SKM-1 (cell line): ENCODE measurements around the gene GNG7.
"Not testable (repeated sequence)": the region's sequence is repeated elsewhere in the genome, so short reads cannot be mapped to it uniquely, and the experiment has no call there.

Experiments
- DNase-seq: peaks from one replicate; lab custom pipeline; 2025; ENCODE audit not compliant: unreplicated experiment; lab: John Stamatoyannopoulos, UW

GNG7 gene

DNA sequence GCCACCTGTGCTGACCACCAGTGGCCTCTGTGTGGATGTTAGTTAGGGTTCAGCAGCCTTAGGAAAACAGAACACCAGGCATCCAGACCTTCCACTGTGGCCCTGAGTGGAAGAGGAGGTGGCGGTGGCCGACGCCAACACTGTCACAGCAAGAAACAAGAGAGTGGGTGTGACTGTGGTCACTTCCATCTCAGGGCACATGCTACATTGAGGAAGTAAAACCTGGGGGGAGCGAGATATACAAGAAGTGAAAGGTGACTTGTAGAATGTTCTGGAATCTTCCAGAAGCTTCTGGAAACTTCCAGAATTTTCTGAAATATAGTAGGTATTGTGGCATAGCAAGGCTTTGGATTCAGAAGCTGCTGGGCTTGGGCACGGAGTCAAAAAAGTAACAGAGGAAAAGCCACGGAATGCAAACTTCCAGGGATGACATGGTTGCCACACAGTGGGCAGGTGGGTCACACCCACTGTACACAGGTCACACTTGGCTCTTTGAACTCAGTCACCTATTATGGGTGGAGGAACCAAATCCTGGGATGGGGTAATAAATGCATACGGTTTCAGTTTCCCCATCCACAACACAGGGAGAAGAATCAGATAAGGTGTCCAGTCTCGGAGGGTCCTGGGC lies 24.3 kb downstream of the GNG7 start:
- no peak for DNase-seq

DNA sequence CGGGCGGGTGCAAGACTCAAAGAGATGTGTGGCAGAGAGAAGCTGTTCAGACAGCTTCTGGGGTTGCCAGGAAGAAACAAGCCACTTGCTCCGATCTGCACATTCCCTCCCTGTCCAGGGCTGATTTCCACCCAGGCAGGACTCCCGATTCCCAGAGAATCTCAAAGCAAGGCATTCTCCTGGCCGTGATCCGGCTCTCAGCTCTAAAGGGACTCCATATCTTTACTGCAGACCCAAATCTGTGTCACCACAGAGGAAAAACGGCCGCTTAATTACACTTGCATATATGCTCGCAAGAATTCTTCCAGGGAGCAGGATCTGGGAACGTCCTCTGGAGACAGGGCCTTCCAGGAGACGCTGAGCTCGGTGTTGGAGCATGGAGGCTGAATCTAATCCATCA lies 25.7 kb downstream of the GNG7 start:
- DNase-seq: no peak

DNA sequence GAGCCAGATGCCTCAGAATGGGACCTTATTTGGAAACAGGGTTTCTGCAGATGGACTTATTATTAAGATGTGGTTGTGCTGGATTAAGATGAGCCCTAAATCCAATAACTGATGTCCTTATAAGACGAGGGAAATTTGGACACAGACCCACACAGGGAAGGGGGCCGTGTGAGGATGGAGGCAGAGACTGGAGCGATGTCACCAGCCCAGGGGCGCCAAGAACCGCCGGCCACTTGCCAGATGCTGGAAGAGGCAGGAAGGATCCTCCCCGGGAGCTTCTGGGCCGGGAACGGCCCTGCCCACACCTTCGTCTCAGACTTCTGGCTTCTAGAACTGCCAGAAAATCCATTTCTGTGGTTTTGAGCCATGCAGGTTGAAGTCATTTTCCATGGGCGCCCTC lies 26.6 kb downstream of the GNG7 start:
- no peak for DNase-seq

- DNase-seq: no peak
Measured at GRCh38 chr19:2670217-2670616, 32.3 kb downstream of the GNG7 start.

GRCh38 chr19:2668175-2668763 lies 34.2 kb downstream of the GNG7 start:
- no peak for DNase-seq

DNA sequence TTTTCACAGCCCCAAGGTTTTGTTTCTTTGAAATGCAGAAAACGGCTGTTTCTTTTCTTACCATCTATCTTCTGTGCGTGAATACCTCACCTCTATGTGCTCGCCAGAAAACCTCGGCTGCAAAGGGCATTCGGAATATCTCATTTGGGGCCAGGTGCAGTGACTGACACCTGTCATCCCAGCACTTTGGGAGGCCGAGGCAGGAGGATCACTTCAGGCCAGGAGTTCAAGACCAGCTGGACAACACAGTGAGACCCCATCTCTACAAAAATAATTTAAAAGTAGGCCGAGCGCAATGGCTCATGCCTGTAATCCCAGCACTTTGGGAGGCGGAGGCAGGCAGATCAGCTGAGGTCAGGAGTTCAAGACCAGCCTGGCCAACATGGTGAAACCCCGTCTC lies 35.1 kb downstream of the GNG7 start:
- DNase-seq: not testable (repeated sequence)

GRCh38 chr19:2666344-2666994 lies 36.0 kb downstream of the GNG7 start:
- DNase-seq: no peak

DNA sequence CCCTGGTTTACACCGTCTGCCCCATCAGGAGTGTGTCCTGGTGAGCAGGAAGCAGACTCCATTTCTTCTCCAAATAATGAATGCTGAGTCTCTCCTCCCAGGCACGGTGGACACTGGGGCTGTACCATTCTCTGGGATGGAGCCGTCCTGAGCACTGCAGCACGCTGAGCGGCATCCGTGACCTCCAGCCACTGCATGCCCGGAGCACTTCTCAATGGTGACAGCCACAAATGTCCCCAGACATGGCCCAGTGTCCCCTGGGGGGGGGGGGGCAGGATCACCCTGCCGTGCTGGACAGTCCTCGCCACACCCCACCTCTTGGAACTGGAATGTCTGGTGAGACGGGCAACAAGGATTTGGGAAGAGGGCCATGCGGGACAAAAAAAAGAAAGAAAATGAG lies 37.4 kb downstream of the GNG7 start:
- DNase-seq: no peak

DNA sequence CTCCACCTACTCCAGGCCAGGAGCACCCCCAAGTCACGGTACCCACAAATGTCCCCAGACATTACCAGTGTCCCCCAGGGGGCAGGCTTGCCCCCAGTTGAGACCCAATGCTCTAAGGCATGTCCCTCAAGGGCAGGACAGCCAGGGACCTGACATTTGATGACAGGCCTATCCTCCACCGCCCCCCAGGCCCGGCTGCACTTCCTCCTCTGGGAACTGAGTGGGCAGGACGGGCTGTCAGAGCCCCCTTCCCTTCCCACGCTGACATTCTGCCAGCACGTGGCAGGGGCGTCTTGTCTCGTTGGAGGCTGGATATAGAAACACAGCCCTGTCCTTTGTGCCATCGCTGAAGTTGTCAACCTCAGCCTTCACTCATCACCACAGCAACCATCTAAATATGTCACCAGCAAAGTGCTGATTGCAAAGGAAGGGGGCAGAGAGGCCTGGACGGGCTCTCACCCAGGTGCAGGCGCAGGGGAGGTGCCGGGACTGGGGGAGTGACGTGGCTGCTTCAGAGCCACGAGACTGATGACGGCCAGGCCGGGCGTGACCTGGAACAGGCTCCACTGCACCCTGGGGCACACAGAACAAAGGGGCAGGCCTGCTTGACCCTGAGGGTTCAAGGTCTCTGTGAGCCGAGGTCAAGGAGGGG lies 38.4 kb downstream of the GNG7 start:
- no peak for DNase-seq

DNA sequence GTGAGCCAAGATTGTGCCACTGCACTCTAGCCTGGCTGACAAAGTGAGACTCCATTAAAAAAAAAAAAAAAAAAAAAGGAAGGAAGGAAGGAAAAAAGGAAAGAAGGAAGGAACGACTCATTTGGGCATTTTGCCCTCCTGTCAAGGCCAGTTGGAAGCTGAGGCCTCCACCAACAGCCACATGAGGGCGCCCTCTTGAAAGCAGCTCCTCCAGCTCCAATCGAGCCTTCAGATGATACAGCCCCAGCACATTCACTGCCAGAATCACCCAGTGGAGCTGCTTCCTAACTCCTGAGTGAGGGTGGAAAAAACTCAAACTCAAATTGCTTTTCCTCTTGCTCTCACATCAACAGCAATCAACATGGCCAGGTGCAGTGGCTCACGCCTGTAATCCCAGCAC lies 40.9 kb downstream of the GNG7 start:
- DNase-seq: no peak

DNA sequence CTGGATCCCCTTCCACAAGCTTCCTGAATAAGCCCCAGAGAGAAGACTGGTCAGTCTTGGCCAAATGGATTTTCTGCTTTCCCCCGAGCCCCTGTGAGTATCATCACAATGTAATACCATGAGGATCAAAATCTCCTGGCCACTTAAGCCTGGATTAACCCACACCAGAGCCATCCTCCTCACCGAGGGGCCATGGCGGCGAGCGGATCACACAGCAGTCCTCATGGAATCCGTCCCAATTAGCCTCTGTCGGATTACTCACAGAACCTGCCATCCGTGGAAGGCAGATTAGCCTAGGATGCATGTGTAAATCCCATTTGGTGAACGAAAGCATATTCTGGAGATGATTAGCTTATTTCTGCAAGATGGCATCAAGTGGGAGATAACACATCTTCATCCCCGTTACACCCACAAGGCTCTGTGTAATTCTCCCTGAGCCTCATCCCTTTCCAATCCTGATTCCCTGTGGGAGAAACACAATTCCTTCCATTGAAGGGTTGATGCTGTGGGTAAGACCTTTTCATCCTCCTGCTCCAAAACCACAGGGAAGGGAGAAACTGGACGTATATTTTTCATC lies 42.5 kb downstream of the GNG7 start:
- no peak for DNase-seq

- no peak for DNase-seq
Measured at GRCh38 chr19:2656533-2656932, 46.0 kb downstream of the GNG7 start.

DNA sequence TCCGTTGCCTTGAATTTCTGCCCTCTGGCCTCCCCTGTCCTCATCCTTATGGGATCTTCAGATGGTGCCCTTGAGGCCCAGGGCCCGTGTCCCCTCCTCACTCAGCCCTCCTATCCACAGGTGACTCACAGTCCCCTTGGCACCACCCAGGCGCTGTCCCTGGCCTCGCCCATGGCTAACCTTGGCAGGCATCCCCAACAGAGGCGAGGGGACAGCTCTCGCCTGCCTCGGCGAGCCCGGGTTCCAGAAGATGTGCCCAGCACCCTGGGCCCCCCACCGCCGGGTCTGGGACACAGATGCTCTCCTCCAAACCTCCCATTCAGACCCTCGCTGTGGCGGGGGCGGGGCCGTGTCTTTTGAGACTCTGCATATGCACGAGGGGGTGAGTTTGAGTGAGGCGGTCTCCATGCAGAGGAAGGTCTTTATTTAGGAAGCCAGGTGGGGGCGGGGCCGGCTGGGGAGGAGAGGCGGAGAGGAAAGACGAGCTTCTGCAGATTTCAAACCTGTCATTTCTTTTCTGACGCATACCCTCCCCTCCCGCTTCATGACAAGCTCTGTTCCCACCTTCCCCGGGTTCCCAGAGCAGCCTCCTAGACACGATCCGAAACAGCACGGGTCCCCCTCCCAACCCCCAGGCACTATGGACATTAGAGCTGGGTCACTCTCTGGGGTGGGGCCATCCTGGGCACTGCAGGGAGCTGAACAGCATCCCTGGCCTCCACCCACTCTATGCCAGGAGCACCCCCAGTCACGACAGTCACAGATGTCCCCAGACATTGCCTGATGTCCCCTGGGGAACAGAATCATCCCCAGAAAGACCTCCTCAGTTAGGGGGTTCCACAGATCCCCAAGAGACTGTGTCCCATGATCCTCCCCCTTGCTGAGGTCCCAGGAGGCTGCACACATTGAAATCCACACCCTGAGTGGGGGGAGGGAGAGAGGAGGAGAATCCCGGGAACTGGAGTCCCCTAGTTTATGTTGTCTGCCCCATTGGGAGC lies 48.5 kb downstream of the GNG7 start:
- DNase-seq: no peak

DNA sequence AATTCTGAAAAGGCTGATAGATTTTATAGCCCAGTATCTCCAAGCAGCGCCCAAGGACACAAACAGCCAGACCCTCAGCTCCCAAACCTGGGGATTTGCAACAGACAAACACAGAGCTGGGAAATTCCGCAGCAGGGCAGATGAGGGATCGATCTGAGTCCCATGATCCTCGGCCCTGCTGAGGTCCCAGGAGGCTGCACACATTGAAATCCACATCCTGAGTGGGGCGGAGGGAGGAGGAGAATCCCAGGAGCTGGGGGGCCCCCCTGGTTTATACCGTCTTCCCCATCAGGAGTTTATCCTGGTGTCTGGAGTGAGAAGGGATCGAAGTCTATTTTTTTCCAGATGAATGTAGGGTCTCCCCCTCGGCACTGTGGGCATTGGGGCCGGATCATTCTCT lies 49.3 kb downstream of the GNG7 start:
- no peak for DNase-seq

DNA sequence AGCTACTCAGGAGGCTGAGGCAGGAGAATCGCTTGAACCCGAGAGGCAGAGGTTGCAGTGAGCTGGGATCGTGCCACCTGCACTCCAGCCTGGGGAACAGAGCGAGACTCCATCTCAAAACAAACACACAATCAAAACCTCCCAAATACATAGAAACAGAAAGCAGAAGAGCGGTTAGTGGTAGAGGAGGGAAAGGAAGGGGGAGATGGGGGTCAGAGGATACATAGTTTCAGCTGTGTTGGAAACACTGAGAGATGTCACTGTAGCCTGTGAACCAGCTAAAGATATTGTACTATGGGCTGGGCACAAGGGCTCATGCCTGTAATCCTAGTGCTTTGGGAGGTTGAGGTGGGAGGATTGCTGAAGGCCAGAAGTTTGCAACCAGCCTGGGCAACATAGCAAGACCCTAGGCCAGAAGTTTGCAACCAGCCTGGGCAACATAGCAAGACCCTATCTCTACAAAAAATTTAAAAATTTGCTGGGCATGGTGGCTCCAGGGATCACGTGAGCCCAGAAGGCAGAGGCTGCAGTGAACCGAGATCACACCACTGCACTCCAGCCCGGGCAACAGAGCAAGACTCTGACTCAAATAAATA lies 49.9 kb downstream of the GNG7 start:
- no peak for DNase-seq

- not testable (repeated sequence) for DNase-seq
Measured at GRCh38 chr19:2651002-2651733, 51.3 kb downstream of the GNG7 start.

- DNase-seq: no peak
Measured at GRCh38 chr19:2650515-2650914, 52.0 kb downstream of the GNG7 start.

GRCh38 chr19:2648528-2648937 lies 54.0 kb downstream of the GNG7 start:
- peak; percentile 43 for DNase-seq

- no peak for DNase-seq
Measured at GRCh38 chr19:2648099-2648498, 54.4 kb downstream of the GNG7 start.
